H9 (cell line): Measurements from ENCODE around the gene PTPRK. TPM values are rescaled to one million over a fixed set of nuclear protein-coding genes. Genes with fewer than 3 reads are reported as not detected.

ENCODE experiments used
- DNase-seq: peaks from one replicate; pipeline ENCODE4 v3.0.0-alpha.2; 2017
- H2AFZ ChIP-seq: one replicate; pipeline ENCODE4 v1.6.1; 2013; ENCODE audit warnings: mild to moderate bottlenecking, low read length, control low read depth, moderate library complexity
- H2AK5ac ChIP-seq: 2 replicates; pipeline ENCODE4 v1.6.1; 2013; ENCODE audit warnings: low read length, control low read depth, mixed read lengths; ENCODE audit not compliant: insufficient read length
- H2BK120ac ChIP-seq: one replicate; pipeline ENCODE4 v1.6.1; 2013; ENCODE audit warnings: low read depth, mild to moderate bottlenecking, low read length, control low read depth, inconsistent platforms; ENCODE audit not compliant: poor library complexity, severe bottlenecking
- H2BK12ac ChIP-seq: 2 replicates; pipeline ENCODE4 v1.6.1; 2013; ENCODE audit warnings: low read length, control low read depth, mixed read lengths, low read depth; ENCODE audit not compliant: insufficient read length
- H2BK15ac ChIP-seq: 2 replicates; pipeline ENCODE4 v1.6.1; 2013; ENCODE audit warnings: low read depth, low read length, control low read depth
- H2BK20ac ChIP-seq: one replicate; pipeline ENCODE4 v1.6.1; 2013; ENCODE audit warnings: low read depth, mild to moderate bottlenecking, low read length, control low read depth, inconsistent platforms; ENCODE audit not compliant: poor library complexity, severe bottlenecking
- H2BK5ac ChIP-seq: 2 replicates; pipeline ENCODE4 v1.6.1; 2013; ENCODE audit warnings: low read length, control low read depth, mixed read lengths; ENCODE audit not compliant: insufficient read length
- H3K14ac ChIP-seq: 2 replicates; pipeline ENCODE4 v1.6.1; 2013; ENCODE audit warnings: low read length, control low read depth; ENCODE audit not compliant: insufficient read depth
- H3K18ac ChIP-seq: 2 replicates; pipeline ENCODE4 v1.6.1; 2013; ENCODE audit warnings: low read depth, mild to moderate bottlenecking, mixed read lengths, low read length, control low read depth; ENCODE audit not compliant: insufficient read length
- H3K23ac ChIP-seq: 2 replicates; pipeline ENCODE4 v1.6.1; 2013; ENCODE audit warnings: low read length, control low read depth, mixed read lengths, low read depth; ENCODE audit not compliant: insufficient read length
- H3K23me2 ChIP-seq: 2 replicates; pipeline ENCODE4 v1.6.1; 2013; ENCODE audit warnings: low read depth, mild to moderate bottlenecking, mixed read lengths, low read length, control low read depth; ENCODE audit not compliant: insufficient read length, poor library complexity, severe bottlenecking
- H3K27ac ChIP-seq: 2 replicates; pipeline ENCODE4 v1.5.1; 2013; ENCODE audit warnings: low read length, control low read depth, mixed read lengths, low read depth; ENCODE audit not compliant: insufficient read length
- H3K27me3 ChIP-seq: 2 replicates; pipeline ENCODE4 v1.6.1; 2013; ENCODE audit warnings: low read length, control low read depth, inconsistent platforms; ENCODE audit not compliant: insufficient read depth
- H3K4ac ChIP-seq: 2 replicates; pipeline ENCODE4 v1.6.1; 2013; ENCODE audit warnings: low read depth, mild to moderate bottlenecking, control low read depth, inconsistent platforms, low read length, moderate library complexity
- H3K4me1 ChIP-seq: 2 replicates; pipeline ENCODE4 v1.6.1; 2013; ENCODE audit warnings: low read length, control low read depth, inconsistent platforms; ENCODE audit not compliant: insufficient read depth
- H3K4me2 ChIP-seq: 2 replicates; pipeline ENCODE4 v1.6.1; 2013; ENCODE audit warnings: low read length, control low read depth, mixed read lengths; ENCODE audit not compliant: insufficient read length, insufficient read depth
- H3K56ac ChIP-seq: 2 replicates; pipeline ENCODE4 v1.6.1; 2013; ENCODE audit warnings: low read depth, mild to moderate bottlenecking, mixed read lengths, low read length, control low read depth; ENCODE audit not compliant: insufficient read length
- H3K79me1 ChIP-seq: 2 replicates; pipeline ENCODE4 v1.6.1; 2013; ENCODE audit warnings: low read depth, mild to moderate bottlenecking, moderate library complexity, low read length, control low read depth, inconsistent platforms; ENCODE audit not compliant: insufficient read depth, poor library complexity, severe bottlenecking
- H3K79me2 ChIP-seq: 2 replicates; pipeline ENCODE4 v1.6.1; 2013; ENCODE audit warnings: low read length, control low read depth, inconsistent platforms; ENCODE audit not compliant: insufficient read depth
- H3K9ac ChIP-seq: 2 replicates; pipeline ENCODE4 v1.6.1; 2013; ENCODE audit warnings: low read length, control low read depth, mixed read lengths; ENCODE audit not compliant: insufficient read length; ENCODE audit errors: extremely low read depth
- H3K9me3 ChIP-seq: one replicate; pipeline ENCODE4 v1.6.1; 2013; ENCODE audit warnings: low read depth, low read length, inconsistent platforms; ENCODE audit not compliant: control insufficient read depth
- H3T11ph ChIP-seq: one replicate; pipeline ENCODE4 v1.6.1; 2013; ENCODE audit warnings: mild to moderate bottlenecking, low read length, control low read depth, inconsistent platforms
- H4K20me1 ChIP-seq: one replicate; pipeline ENCODE4 v1.6.1; 2013; ENCODE audit not compliant: control insufficient read depth, insufficient read length, insufficient read depth
- H4K5ac ChIP-seq: 2 replicates; pipeline ENCODE4 v1.6.1; 2013; ENCODE audit warnings: low read depth, mild to moderate bottlenecking, mixed read lengths, low read length, control low read depth; ENCODE audit not compliant: insufficient read length
- H4K8ac ChIP-seq: replicated peaks from 2 replicates; pipeline ENCODE4 v1.6.1; 2013; ENCODE audit warnings: low read length, control low read depth, mixed read lengths, low read depth; ENCODE audit not compliant: insufficient read length
- H4K91ac ChIP-seq: 2 replicates; pipeline ENCODE4 v1.6.1; 2013; ENCODE audit warnings: low read depth, mild to moderate bottlenecking, moderate library complexity, mixed read lengths, low read length, control low read depth; ENCODE audit not compliant: insufficient read length
- H3K27ac Mint-ChIP-seq, 3 experiments: 2 replicates in 2 of 3; 3 replicates in 1 of 3; pipeline ENCODE4 v1.8.0; 2020 to 2021; ENCODE audit warnings: mixed read lengths in 3 of 3, mild to moderate bottlenecking in 1 of 3, moderate library complexity in 1 of 3
- H3K27me3 Mint-ChIP-seq: 2 replicates; pipeline ENCODE4 v1.8.0; 2021; ENCODE audit warnings: low read depth, mild to moderate bottlenecking, moderate library complexity, mixed read lengths
- H3K36me3 Mint-ChIP-seq, 3 experiments: 2 replicates in 2 of 3; 3 replicates in 1 of 3; pipeline ENCODE4 v1.8.0; 2020 to 2021; ENCODE audit warnings: low read depth in 3 of 3, mixed read lengths in 3 of 3; ENCODE audit not compliant: insufficient read depth in 1 of 3
- H3K4me1 Mint-ChIP-seq, 2 experiments: 2 replicates each; pipeline ENCODE4 v1.8.0; 2020; ENCODE audit warnings: mixed read lengths in 2 of 2
- H3K4me3 Mint-ChIP-seq, 2 experiments: 2 replicates in 1 of 2; 3 replicates in 1 of 2; pipeline ENCODE4 v1.8.0; 2020 to 2021; ENCODE audit warnings: mild to moderate bottlenecking in 2 of 2, mixed read lengths in 2 of 2, moderate library complexity in 1 of 2
- H3K9me3 Mint-ChIP-seq, 2 experiments: 2 replicates in 1 of 2; 3 replicates in 1 of 2; pipeline ENCODE4 v1.8.0; 2020; ENCODE audit warnings: mild to moderate bottlenecking in 2 of 2, mixed read lengths in 2 of 2, moderate library complexity in 1 of 2
- CTCF ChIP-seq: fragments of 200-600 bp; sonication (generic); conservative IDR thresholded peaks from 3 replicates; pipeline ENCODE4 v1.8.0; 2021; ENCODE audit warnings: antibody characterized with exemption, mild to moderate bottlenecking
- WGBS: extraction: QIAGEN DNeasy Blood & Tissue Kit; methylation state at CpG from one replicate; pipeline ENCODE4 v1.1.7; 2013; ENCODE audit warnings: missing lambda C conversion rate, low lambda C conversion rate, mixed read lengths; ENCODE audit not compliant: insufficient read length; ENCODE audit errors: extremely low coverage; 5-methylcytosine and 5-hydroxymethylcytosine counted together
- total RNA-seq: library from RNA; stranded (reverse); gene quantifications from 2 replicates; pipeline ENCODE4 v1.2.1, GENCODE V29; 2021

The PTPRK gene
- total RNA-seq, 1 experiment from 2014 or later: 47.9 TPM

GRCh38 chr6:127945434-127946097 lies 574.8 kb downstream of the PTPRK start:
- Histone ChIP-seq H3K9ac (no peak overlapping the region), H3K79me1 (no peaks in the 10 kb centered on the region), H3K9me3 (no peaks in the 10 kb centered on the region), H3K4me2 (no peak overlapping the region), H3K23me2 (no peaks in the 10 kb centered on the region), H2AFZ (no peak overlapping the region), H3K4ac (no peak overlapping the region), H3K27ac (no peak overlapping the region), H2BK5ac (no peak overlapping the region), H4K20me1 (no peaks in the 10 kb centered on the region), H3K4me1 (no peaks in the 10 kb centered on the region), H3K18ac (no peak overlapping the region), H3K23ac (no peak overlapping the region), H4K91ac (no peak overlapping the region), H3K14ac (no peak overlapping the region), H4K8ac (no peak overlapping the region), H4K5ac (no peak overlapping the region), H2BK12ac (no peak overlapping the region), H2BK120ac (no peak overlapping the region), H2AK5ac (no peak overlapping the region), H3K79me2 (no peaks in the 10 kb centered on the region), H3T11ph (no peak overlapping the region), H2BK15ac (no peak overlapping the region), H2BK20ac (no peak overlapping the region), H3K27me3 (no peaks in the 10 kb centered on the region), H3K56ac (no peak overlapping the region)
- Mint-ChIP-seq H3K27me3 (no peaks in the 10 kb centered on the region), H3K4me3 (no peak overlapping the region), H3K27ac (no peak overlapping the region), H3K4me1 (no peaks in the 10 kb centered on the region), H3K36me3 (no peaks in the 10 kb centered on the region), H3K9me3 (no peaks in the 10 kb centered on the region)
- DNase-seq: no peak
- no CpG with 5 or more reads among the region's 3 CpGs for WGBS
- no peak for TF ChIP-seq CTCF
